Measurements from ENCODE around the gene MUC22.
A peak's percentile ranks its signal among the peaks of the same experiment; 100 is the strongest.
"Not testable (repeated sequence)": the region's sequence is repeated elsewhere in the genome, so short reads cannot be mapped to it uniquely, and the experiment has no call there.

Gene MUC22

DNA sequence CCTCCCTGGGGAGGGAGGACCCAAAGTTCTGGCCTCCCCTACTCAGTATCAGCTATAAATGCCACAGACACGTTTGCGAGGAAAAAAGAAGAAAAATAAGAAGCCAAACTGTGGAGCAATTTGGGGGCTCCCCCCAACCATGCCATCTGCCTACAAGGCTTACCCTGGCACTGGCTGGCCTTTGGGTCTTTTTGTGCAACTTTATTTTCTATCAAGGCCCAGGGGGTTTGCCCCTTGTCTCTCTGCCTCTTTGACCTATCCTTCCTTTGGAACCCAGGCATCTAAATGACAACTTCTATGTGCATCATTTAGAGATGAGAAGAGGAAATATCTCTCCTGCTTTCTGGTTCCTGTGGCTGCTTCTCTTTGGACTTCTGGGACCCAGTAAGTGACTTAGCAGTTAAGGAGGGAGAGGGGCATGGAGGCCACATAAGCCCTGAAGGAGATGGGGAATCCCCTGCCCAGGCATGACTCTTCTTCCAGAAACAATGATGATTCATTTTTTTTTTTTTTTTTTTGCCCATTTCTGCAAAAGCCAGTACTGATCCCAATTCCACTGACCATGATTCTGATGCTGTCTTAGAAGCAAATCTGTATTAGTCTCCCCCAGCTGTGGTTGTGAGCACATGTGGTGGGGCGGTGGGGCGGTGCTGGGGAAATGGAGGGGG lies at the start of gene MUC22:
Gene MUC22, plus strand, starts transcription at position 82 of the 668 bp plus-strand sequence. Its CDS starts 233 bp downstream, at position 315.
- peaks cover 6% of the 10 kb centered on the region for H3K27me3 Mint-ChIP-seq

DNA sequence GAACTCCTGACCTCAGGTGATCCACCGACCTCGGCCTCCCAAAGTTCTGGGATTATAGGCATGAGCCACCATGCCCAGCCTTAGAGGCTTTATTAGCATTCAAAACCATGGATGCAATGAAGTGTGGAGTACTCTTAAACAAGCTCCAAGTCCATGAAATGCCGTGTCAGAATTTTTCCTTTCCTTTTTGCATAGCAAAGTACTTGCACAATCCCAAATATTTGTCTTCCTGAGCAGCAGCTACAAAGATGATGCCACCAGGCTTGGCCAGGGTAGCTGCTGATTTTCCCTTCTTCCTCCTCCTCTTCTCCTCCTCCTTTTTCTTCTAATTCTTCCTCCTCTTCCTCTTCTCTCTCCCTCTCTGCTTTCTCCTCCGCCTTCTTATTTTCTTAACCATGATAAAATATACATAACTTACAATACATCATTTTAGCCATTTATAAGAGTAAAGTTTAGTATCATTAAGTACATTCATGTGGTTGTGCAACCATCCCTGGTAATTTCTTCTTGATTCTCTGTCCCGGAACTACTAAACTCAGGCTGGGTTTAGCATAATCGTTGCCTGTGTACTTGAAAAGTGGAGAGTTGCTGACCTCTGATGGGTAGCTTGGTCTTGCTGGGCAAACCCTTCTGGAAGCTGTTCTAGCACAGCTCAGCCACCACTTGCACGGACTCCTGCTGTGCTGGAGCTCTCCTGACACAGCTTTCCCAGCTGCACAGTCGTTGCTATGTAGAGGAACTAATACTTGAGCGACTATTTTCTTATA lies 49.2 kb upstream of the MUC22 start:
- Mint-ChIP-seq H3K27ac (no peak overlapping the region), H3K9me3 (no peaks in the 10 kb centered on the region), H3K27me3 (peaks cover 6% of the 10 kb centered on the region), H3K4me1 (peaks cover 16% of the 10 kb centered on the region), H3K36me3 (no peaks in the 10 kb centered on the region), H3K4me3 (no peak overlapping the region)

More for the DNA sequence above, at the start of gene MUC22:
- no peak within 1 kb of the TSS for H3K4me3 Mint-ChIP-seq
- no peaks in the 10 kb centered on the region for H3K9me3 Mint-ChIP-seq
- no peaks in the 10 kb centered on the region for H3K4me1 Mint-ChIP-seq
- H3K27ac Mint-ChIP-seq: peak within 1 kb of the TSS; percentile 43
- H3K36me3 Mint-ChIP-seq: peaks cover 2% of the 10 kb centered on the region

DNA sequence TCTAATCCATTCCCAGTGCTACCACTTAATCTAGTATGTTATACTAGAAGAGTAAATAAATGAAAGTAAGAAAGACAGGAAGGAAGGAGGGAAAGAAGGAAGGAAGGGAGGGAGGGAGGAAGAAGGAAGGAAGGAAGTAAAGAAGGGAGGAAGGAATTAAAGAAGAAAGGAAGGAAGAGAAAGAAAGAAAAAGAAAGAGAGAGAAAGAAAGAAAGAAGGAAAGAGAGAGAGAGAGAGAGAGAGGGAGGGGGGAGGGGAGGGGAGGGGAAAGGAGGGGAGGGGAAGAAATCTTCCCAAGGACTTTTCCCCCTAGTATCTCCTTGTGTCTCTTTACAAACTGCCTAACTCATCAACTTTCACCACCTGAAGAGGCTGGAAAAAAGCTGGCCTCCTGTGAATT lies 47.6 kb upstream of the MUC22 start:
- Mint-ChIP-seq H3K9me3 (no peaks in the 10 kb centered on the region), H3K27me3 (peaks cover 6% of the 10 kb centered on the region), H3K36me3 (no peaks in the 10 kb centered on the region), H3K27ac (no peak overlapping the region), H3K4me1 (peaks cover 7% of the 10 kb centered on the region), H3K4me3 (no peak overlapping the region)

DNA sequence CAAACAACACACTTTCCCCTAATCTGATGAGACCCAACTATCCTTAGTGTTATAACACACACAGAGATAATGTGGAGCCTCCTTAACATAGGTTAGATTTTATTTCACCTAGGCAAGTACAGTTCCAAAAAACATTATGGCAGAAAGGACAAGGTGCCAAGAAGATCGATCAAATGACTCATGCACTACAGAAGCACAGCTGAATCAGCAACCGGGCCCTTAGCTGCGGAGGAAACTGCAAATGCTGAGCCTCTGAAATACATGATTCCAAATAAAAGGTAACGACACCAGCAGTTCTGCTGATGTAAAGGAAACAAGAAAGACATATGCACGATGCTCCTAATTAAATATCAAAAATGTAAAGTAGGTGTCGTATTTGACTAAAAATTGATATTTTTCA lies 46.6 kb upstream of the MUC22 start:
- Mint-ChIP-seq H3K27me3 (peaks cover 4% of the 10 kb centered on the region), H3K36me3 (no peaks in the 10 kb centered on the region), H3K9me3 (no peaks in the 10 kb centered on the region), H3K4me1 (no peaks in the 10 kb centered on the region), H3K27ac (no peak overlapping the region), H3K4me3 (no peak overlapping the region)

DNA sequence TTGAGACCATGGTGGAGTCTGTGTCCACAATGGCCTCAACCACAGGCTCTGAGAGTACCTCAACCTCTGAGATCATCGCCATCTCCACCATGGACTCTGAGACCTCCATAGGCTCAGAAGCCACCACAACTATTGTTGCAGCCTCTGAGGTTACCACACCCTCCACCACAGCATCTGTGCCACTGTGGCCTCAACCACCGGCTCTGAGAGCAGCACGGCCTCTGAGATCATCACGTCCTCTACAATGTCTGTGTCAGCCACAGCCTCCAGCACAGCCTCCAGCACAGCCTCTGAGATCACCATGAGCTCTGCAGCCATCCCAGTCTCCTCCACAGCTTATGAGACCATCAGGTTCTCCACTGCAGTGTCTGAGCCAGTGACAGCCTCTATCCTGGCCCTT lies 46.2 kb upstream of the MUC22 start:
- peaks cover 4% of the 10 kb centered on the region for H3K27me3 Mint-ChIP-seq
- H3K4me1 Mint-ChIP-seq: no peaks in the 10 kb centered on the region
- H3K36me3 Mint-ChIP-seq: no peaks in the 10 kb centered on the region
- H3K4me3 Mint-ChIP-seq: no peak overlapping the region
- no peak overlapping the region for H3K27ac Mint-ChIP-seq
- no peaks in the 10 kb centered on the region for H3K9me3 Mint-ChIP-seq

DNA sequence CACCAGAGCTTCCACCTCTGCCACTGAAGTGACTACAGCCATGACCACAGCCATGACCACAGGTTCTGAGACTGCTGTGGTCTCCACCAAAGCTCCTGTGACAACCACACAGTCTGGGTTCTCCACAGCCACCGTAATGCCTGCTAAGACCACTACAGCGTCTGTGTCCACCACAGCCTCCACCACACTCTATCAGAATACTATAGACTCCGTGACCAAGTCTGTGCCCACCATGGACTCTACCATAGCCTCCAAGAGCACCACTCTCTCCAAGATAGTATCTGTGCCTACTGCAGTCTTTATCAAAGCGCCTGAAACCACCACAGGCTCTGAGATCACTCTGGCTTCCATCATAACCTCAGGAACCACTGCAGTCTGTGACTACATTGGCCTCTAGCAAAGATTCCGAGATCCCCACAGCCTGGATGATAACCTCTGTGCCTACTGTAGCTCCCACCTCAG lies 45.1 kb upstream of the MUC22 start:
- Mint-ChIP-seq H3K27me3 (peaks cover 2% of the 10 kb centered on the region), H3K27ac (no peak overlapping the region), H3K36me3 (no peaks in the 10 kb centered on the region), H3K4me3 (no peak overlapping the region), H3K9me3 (no peaks in the 10 kb centered on the region), H3K4me1 (no peaks in the 10 kb centered on the region)

DNA sequence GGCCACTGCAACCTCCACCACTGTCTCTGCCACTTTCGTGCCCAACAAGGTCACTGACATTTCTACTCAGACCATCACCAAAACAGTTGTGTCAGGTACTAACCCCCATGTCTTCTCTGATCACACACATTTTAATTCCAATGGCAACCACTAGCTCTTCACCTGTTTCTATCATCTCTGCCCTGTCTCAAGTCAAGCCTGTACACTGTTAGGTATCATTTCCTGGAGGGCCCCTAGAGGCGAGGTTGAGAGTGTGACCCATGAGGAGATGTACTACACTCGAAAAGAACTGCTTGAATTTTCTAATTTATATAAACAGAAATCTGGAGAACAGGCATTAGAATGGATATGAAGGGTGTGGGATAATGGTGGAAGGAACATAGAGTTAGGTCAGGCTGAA lies 44.1 kb upstream of the MUC22 start:
- Mint-ChIP-seq H3K27ac (no peak overlapping the region), H3K4me3 (no peak overlapping the region), H3K4me1 (no peaks in the 10 kb centered on the region), H3K9me3 (no peaks in the 10 kb centered on the region), H3K36me3 (no peaks in the 10 kb centered on the region), H3K27me3 (peaks cover 2% of the 10 kb centered on the region)

DNA sequence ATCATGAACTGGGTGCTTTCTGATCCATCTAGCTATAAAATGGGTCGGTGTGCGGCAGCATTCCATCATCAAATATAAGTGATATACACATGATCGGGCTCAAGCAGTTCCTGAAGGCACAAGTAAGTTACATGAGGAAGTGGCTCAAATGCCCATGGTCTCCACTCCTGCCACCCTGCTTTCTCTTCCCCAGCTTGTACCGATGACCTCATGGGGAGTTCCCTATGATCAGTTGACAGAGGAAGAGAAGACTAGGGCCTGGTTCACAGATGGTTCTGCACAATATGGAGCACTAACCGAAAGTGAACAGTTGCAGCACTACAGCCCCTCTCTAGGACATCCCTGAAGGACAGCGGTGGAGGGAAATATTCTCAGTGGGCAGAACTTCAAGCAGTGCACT lies 41.1 kb upstream of the MUC22 start:
- H3K27ac Mint-ChIP-seq: peak overlapping the region; percentile 4
- H3K9me3 Mint-ChIP-seq, H3K4me3 Mint-ChIP-seq, H3K27me3 Mint-ChIP-seq, H3K4me1 Mint-ChIP-seq, H3K36me3 Mint-ChIP-seq: not testable (repeated sequence)

DNA sequence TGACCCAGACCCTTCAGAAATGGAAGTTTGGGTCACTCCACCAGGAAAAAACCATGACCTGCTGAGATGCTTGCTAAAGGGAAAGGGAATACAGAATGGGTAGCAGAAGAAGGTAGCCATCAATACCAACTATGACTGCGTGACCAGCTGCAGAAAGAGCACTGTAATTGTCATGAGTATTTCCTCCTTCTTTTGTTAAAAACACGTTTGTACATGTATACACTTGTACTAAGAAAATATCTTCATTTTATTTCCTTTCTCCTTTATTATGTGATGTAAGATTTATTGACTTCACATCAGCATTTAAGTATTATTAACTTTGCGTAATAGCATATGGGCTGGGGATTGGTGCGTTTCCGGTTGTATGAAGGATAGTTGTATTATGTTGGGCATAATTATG lies 39.3 kb upstream of the MUC22 start:
- Mint-ChIP-seq H3K27me3 (no peaks in the 10 kb centered on the region), H3K4me1 (no peaks in the 10 kb centered on the region), H3K27ac (no peak overlapping the region), H3K4me3 (no peak overlapping the region), H3K9me3 (no peaks in the 10 kb centered on the region), H3K36me3 (no peaks in the 10 kb centered on the region)

DNA sequence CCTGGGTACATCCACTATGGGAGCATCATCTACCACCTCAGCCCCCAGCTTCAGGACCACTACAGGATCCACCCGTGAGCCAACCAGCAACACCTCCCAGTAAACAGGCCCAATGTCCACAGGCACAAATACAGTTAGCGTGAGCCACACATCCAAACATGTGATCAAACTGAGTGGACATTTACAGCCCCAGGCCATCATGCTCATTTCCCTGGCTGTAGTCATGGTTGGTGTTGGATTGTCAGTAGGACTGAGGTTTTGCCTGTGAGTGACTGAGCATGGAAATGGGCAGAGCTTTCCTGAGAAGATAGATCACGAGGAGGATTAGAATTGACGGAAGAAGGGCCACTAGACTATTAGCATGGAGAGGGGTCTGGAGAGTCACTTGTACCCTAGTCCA lies 37.5 kb upstream of the MUC22 start:
- Mint-ChIP-seq H3K4me1 (no peaks in the 10 kb centered on the region), H3K27ac (no peak overlapping the region), H3K9me3 (no peaks in the 10 kb centered on the region), H3K36me3 (no peaks in the 10 kb centered on the region), H3K27me3 (no peaks in the 10 kb centered on the region), H3K4me3 (no peak overlapping the region)

DNA sequence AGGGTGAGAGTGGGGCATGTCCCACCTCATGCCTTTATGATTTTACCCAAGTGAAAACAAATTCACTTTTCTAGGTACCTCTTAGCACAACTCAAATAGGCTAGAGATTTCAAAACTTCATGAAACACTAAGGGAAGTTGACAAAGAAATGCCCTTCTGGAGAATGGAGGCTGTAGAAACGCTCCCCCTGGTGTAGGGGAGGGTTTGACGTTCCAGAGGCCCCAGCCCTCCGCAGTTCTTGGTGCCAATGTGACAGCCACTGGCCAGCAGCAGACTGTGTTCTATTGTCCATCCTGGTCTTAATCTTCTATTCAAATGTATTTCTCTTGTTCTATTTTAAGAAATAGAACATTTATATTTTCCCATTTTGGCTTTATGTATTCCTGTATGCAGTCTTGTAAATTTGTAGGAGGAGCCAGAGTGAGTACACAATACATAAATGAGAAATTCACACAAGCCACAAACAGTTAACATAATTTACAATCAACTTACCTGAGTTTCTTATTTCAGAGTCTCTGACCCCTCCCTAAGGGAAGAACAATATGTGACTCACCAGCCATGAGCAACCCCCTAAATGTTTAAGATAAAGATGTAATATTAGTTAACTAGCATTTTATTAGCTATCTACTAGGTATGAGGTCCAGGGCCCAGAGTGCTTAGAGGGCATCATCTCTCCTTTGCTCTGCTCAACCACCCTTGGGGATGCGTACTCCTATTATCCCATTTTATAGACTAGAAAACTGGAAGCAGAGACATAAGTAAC lies 35.6 kb upstream of the MUC22 start:
- H3K9me3 Mint-ChIP-seq: no peaks in the 10 kb centered on the region
- no peaks in the 10 kb centered on the region for H3K36me3 Mint-ChIP-seq
- no peaks in the 10 kb centered on the region for H3K4me1 Mint-ChIP-seq
- H3K27ac Mint-ChIP-seq: no peak overlapping the region
- no peak overlapping the region for H3K4me3 Mint-ChIP-seq
- no peaks in the 10 kb centered on the region for H3K27me3 Mint-ChIP-seq

DNA sequence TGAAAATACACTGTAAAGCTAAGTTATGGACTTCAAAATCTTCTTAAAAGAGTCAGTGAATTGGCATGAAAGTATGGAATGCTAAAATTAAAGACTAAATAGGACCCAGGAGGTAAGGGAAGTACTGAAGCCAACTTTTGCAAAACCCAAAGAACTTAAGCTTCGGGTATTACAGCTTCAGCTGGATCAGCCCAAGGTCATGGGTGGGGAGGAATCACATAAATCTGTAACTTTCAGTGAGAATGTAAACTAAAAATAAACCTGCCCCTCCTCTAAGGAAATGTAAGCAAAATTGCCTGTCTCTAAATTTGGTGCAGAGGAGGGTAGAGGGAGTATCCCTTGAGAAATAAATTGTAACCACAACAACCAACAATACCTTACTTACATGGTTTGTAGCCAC lies 31.1 kb upstream of the MUC22 start:
- Mint-ChIP-seq H3K27ac (no peak overlapping the region), H3K9me3 (no peaks in the 10 kb centered on the region), H3K4me3 (no peak overlapping the region), H3K4me1 (no peaks in the 10 kb centered on the region), H3K36me3 (no peaks in the 10 kb centered on the region), H3K27me3 (peaks cover 3% of the 10 kb centered on the region)

DNA sequence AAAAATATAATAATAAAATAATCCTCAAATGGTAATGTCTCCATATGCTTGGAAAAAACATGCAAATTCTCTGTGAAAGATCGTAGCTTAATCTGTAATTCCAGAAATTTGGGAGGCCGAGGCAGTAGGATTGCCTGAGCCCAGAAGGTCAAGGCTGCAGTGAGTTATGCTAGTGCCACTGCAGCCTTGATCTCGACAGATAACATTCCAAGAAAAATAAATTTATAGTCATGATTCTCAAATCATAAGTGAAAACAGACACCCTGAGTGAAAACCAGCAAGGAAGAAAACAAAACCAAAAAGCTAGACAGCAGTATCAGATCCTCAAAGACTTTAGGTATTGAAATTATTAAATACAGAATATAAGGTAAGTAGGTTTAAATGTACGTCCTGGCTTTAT lies 30.6 kb upstream of the MUC22 start:
- H3K4me3 Mint-ChIP-seq: no peak overlapping the region
- no peak overlapping the region for H3K27ac Mint-ChIP-seq
- H3K4me1 Mint-ChIP-seq: no peaks in the 10 kb centered on the region
- no peaks in the 10 kb centered on the region for H3K36me3 Mint-ChIP-seq
- H3K9me3 Mint-ChIP-seq: no peaks in the 10 kb centered on the region
- peaks cover 3% of the 10 kb centered on the region for H3K27me3 Mint-ChIP-seq

DNA sequence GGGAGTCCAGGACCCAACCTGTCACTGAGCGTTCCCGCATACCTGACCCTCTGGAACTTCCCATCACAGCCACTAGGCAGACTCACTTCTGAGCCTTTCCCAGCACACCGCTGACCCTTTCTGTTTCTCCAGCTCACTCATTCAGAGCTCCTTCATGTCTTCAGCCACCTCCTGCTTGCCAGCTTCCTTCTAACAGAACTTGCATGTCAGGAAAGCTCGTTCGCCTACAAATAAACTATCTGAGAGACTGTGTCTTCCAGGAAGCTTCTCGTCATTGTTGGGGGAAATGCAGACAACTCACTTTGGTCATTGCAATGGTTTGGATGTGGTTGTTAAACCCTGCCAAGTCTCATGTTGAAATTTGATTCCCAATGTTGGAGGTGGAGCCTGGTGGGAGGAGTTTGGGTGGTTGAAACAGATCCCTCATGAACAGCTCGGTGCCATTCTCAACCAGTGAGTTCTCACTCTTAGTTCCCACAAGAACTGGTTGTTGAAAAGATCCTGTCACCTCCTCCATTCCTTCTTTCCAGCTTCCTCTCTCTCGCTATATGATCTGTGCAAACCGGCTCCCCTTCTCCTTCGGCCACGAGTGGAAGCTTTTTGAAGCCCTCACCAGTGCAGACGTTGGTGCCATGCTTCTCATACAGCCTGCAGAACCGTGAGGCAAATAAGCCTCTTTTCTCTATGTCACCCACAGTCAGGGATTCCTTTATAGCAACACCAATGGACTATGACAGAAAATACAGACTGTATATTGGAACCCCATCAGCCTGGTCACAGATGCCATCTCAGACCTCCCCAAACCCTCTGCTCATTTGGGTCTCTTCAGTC lies 28.1 kb upstream of the MUC22 start:
- H3K9me3 Mint-ChIP-seq: no peaks in the 10 kb centered on the region
- H3K4me3 Mint-ChIP-seq: no peak overlapping the region
- no peaks in the 10 kb centered on the region for H3K36me3 Mint-ChIP-seq
- no peak overlapping the region for H3K27ac Mint-ChIP-seq
- peaks cover 3% of the 10 kb centered on the region for H3K27me3 Mint-ChIP-seq
- H3K4me1 Mint-ChIP-seq: peaks cover 5% of the 10 kb centered on the region

DNA sequence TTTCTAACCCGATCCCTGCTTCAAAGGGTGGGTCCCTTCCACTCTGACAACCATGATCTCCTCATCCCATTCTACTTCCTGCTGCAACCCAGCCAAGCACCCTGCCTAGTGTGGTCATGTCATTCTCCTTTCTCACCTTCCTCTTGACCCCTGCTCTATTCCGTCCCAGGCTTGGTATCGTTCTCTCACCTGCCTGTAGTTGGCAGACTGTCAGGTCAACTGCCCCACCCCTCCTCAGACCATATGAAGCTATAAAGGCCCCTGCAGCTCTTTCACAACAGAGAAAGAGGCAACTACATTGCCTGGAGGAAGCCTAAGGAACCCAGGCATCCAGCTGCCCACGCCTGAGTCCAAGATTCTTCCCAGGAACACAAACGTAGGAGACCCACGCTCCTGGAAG lies 26.8 kb upstream of the MUC22 start, which contains the start of gene MUC21:
Gene MUC21, plus strand, starts transcription at position 280 of the 400 bp plus-strand sequence. CDS start 241 bp downstream, outside the sequence.
- Mint-ChIP-seq H3K4me1 (peaks cover 5% of the 10 kb centered on the region), H3K4me3 (no peak within 1 kb of the TSS), H3K9me3 (no peaks in the 10 kb centered on the region), H3K27ac (no peak within 1 kb of the TSS), H3K27me3 (peaks cover 3% of the 10 kb centered on the region), H3K36me3 (no peaks in the 10 kb centered on the region)
